T-helper 1 cell treated with Interleukin-12 subunit alpha and Interleukin-12 subunit beta and Interleukin-4 antibody, amounts not matched to agents 30 μg/mL and 1 μg/mL, for 36 hours (primary cell): ENCODE results near the gene RTL9.
"Not testable (repeated sequence)": the region's sequence is repeated elsewhere in the genome, so short reads cannot be mapped to it uniquely, and the experiment has no call there.

Source experiments
- H3K27ac Mint-ChIP-seq: one replicate; pipeline ENCODE4 v1.8.0; 2021; ENCODE audit warnings: mild to moderate bottlenecking, mixed read lengths
- H3K27me3 Mint-ChIP-seq: one replicate; pipeline ENCODE4 v1.8.0; 2021; ENCODE audit warnings: low read depth, mixed read lengths
- H3K36me3 Mint-ChIP-seq: one replicate; pipeline ENCODE4 v1.8.0; 2021; ENCODE audit warnings: low read depth, mixed read lengths
- H3K4me1 Mint-ChIP-seq: one replicate; pipeline ENCODE4 v1.8.0; 2021; ENCODE audit warnings: low read depth, mixed read lengths
- H3K4me3 Mint-ChIP-seq: one replicate; pipeline ENCODE4 v1.8.0; 2021; ENCODE audit warnings: mild to moderate bottlenecking, moderate library complexity, mixed read lengths
- H3K9me3 Mint-ChIP-seq: one replicate; pipeline ENCODE4 v1.8.0; 2021; ENCODE audit warnings: mixed read lengths

The RTL9 gene

GRCh38 chrX:110326712-110327111 is 31.9 kb upstream of the RTL9 start:
- peaks cover 12% of the 10 kb centered on the region for H3K27me3 Mint-ChIP-seq
- H3K27ac Mint-ChIP-seq: no peak overlapping the region
- no peaks in the 10 kb centered on the region for H3K4me1 Mint-ChIP-seq
- peaks cover 6% of the 10 kb centered on the region for H3K9me3 Mint-ChIP-seq
- H3K36me3 Mint-ChIP-seq: no peaks in the 10 kb centered on the region
- no peak overlapping the region for H3K4me3 Mint-ChIP-seq

GRCh38 chrX:110327336-110327735 is 31.3 kb upstream of the RTL9 start:
- peaks cover 8% of the 10 kb centered on the region for H3K27me3 Mint-ChIP-seq
- H3K4me3 Mint-ChIP-seq: no peak overlapping the region
- peaks cover 6% of the 10 kb centered on the region for H3K9me3 Mint-ChIP-seq
- no peaks in the 10 kb centered on the region for H3K36me3 Mint-ChIP-seq
- H3K27ac Mint-ChIP-seq: no peak overlapping the region
- H3K4me1 Mint-ChIP-seq: no peaks in the 10 kb centered on the region

- not testable (repeated sequence) for H3K27ac Mint-ChIP-seq
Observed at GRCh38 chrX:110328613-110329012, 30.0 kb upstream of the RTL9 start.

GRCh38 chrX:110331444-110332030 is 27.1 kb upstream of the RTL9 start:
- no peaks in the 10 kb centered on the region for H3K4me1 Mint-ChIP-seq
- no peaks in the 10 kb centered on the region for H3K27me3 Mint-ChIP-seq
- no peak overlapping the region for H3K4me3 Mint-ChIP-seq
- no peaks in the 10 kb centered on the region for H3K9me3 Mint-ChIP-seq
- no peaks in the 10 kb centered on the region for H3K36me3 Mint-ChIP-seq
- no peak overlapping the region for H3K27ac Mint-ChIP-seq

More at GRCh38 chrX:110328613-110329012, 30.0 kb upstream of the RTL9 start:
- H3K36me3 Mint-ChIP-seq, H3K4me3 Mint-ChIP-seq, H3K9me3 Mint-ChIP-seq, H3K4me1 Mint-ChIP-seq, H3K27me3 Mint-ChIP-seq: not testable (repeated sequence)

GRCh38 chrX:110333458-110333857 is 25.2 kb upstream of the RTL9 start:
- not testable (repeated sequence) for H3K9me3 Mint-ChIP-seq, H3K27me3 Mint-ChIP-seq, H3K4me1 Mint-ChIP-seq, H3K4me3 Mint-ChIP-seq, H3K36me3 Mint-ChIP-seq, H3K27ac Mint-ChIP-seq

- Mint-ChIP-seq H3K9me3 (no peaks in the 10 kb centered on the region), H3K36me3 (no peaks in the 10 kb centered on the region), H3K27ac (no peak overlapping the region), H3K4me3 (no peak overlapping the region), H3K27me3 (peaks cover 6% of the 10 kb centered on the region), H3K4me1 (no peaks in the 10 kb centered on the region)
Observed at GRCh38 chrX:110338935-110339334, 19.7 kb upstream of the RTL9 start.

- H3K36me3 Mint-ChIP-seq: no peaks in the 10 kb centered on the region
- H3K4me1 Mint-ChIP-seq: no peaks in the 10 kb centered on the region
- peaks cover 6% of the 10 kb centered on the region for H3K27me3 Mint-ChIP-seq
- H3K4me3 Mint-ChIP-seq: no peak overlapping the region
- no peak overlapping the region for H3K27ac Mint-ChIP-seq
- H3K9me3 Mint-ChIP-seq: no peaks in the 10 kb centered on the region
Observed at GRCh38 chrX:110341189-110342035, 17.2 kb upstream of the RTL9 start.

- no peaks in the 10 kb centered on the region for H3K27me3 Mint-ChIP-seq
- no peaks in the 10 kb centered on the region for H3K4me1 Mint-ChIP-seq
- no peaks in the 10 kb centered on the region for H3K36me3 Mint-ChIP-seq
- no peaks in the 10 kb centered on the region for H3K9me3 Mint-ChIP-seq
- H3K4me3 Mint-ChIP-seq: no peak overlapping the region
- no peak overlapping the region for H3K27ac Mint-ChIP-seq
Observed at GRCh38 chrX:110346681-110347080, 12.0 kb upstream of the RTL9 start.

- Mint-ChIP-seq H3K9me3 (no peaks in the 10 kb centered on the region), H3K4me1 (no peaks in the 10 kb centered on the region), H3K36me3 (no peaks in the 10 kb centered on the region), H3K27ac (no peak overlapping the region), H3K4me3 (no peak overlapping the region), H3K27me3 (no peaks in the 10 kb centered on the region)
Observed at GRCh38 chrX:110359273-110359672, 625 bp downstream of the RTL9 start.

- H3K36me3 Mint-ChIP-seq: no peaks in the 10 kb centered on the region
- H3K27ac Mint-ChIP-seq: no peak overlapping the region
- no peaks in the 10 kb centered on the region for H3K9me3 Mint-ChIP-seq
- H3K4me3 Mint-ChIP-seq: no peak overlapping the region
- no peaks in the 10 kb centered on the region for H3K4me1 Mint-ChIP-seq
- H3K27me3 Mint-ChIP-seq: no peaks in the 10 kb centered on the region
Observed at GRCh38 chrX:110363244-110363643, 4.6 kb downstream of the RTL9 start.

- H3K9me3 Mint-ChIP-seq: no peaks in the 10 kb centered on the region
- H3K36me3 Mint-ChIP-seq: no peaks in the 10 kb centered on the region
- H3K4me1 Mint-ChIP-seq: no peaks in the 10 kb centered on the region
- H3K4me3 Mint-ChIP-seq: no peak overlapping the region
- peaks cover 7% of the 10 kb centered on the region for H3K27me3 Mint-ChIP-seq
- H3K27ac Mint-ChIP-seq: no peak overlapping the region
Observed at GRCh38 chrX:110373310-110373709, 14.7 kb downstream of the RTL9 start.

GRCh38 chrX:110374559-110374958 is 15.9 kb downstream of the RTL9 start:
- H3K4me3 Mint-ChIP-seq: no peak overlapping the region
- H3K27ac Mint-ChIP-seq: no peak overlapping the region
- peaks cover 9% of the 10 kb centered on the region for H3K27me3 Mint-ChIP-seq
- H3K4me1 Mint-ChIP-seq: no peaks in the 10 kb centered on the region
- H3K9me3 Mint-ChIP-seq: no peaks in the 10 kb centered on the region
- no peaks in the 10 kb centered on the region for H3K36me3 Mint-ChIP-seq

- Mint-ChIP-seq H3K27me3 (peaks cover 8% of the 10 kb centered on the region), H3K4me1 (no peaks in the 10 kb centered on the region), H3K4me3 (no peak overlapping the region), H3K36me3 (no peaks in the 10 kb centered on the region), H3K27ac (no peak overlapping the region), H3K9me3 (no peaks in the 10 kb centered on the region)
Observed at GRCh38 chrX:110381216-110381615, 22.6 kb downstream of the RTL9 start.

GRCh38 chrX:110383414-110383813 is 24.8 kb downstream of the RTL9 start:
- Mint-ChIP-seq H3K36me3 (no peaks in the 10 kb centered on the region), H3K4me1 (no peaks in the 10 kb centered on the region), H3K9me3 (no peaks in the 10 kb centered on the region), H3K4me3 (no peak overlapping the region), H3K27ac (no peak overlapping the region), H3K27me3 (peaks cover 7% of the 10 kb centered on the region)

GRCh38 chrX:110384490-110384889 is 25.8 kb downstream of the RTL9 start:
- no peaks in the 10 kb centered on the region for H3K36me3 Mint-ChIP-seq
- H3K9me3 Mint-ChIP-seq: no peaks in the 10 kb centered on the region
- H3K4me3 Mint-ChIP-seq: no peak overlapping the region
- no peaks in the 10 kb centered on the region for H3K4me1 Mint-ChIP-seq
- no peak overlapping the region for H3K27ac Mint-ChIP-seq
- H3K27me3 Mint-ChIP-seq: peaks cover 11% of the 10 kb centered on the region
